Breast epithelium (tissue), 3 donors: ENCODE measurements around the gene OR8H3.

Experiments used
- POLR2A ChIP-seq: fragments of 450-650 bp; IDR thresholded peaks from one replicate; pipeline ENCODE4 v1.6.1; 2016; ENCODE audit warnings: antibody characterized with exemption, mild to moderate bottlenecking, moderate library complexity
- POLR2AphosphoS5 ChIP-seq, 3 donors: sonication (generic); formaldehyde crosslinking; IDR thresholded peaks; one replicate each; pipeline ENCODE4 v1.6.1; 2017; ENCODE audit warnings: antibody characterized with exemption in 3 of 3
- TF ChIP-seq, protein P1 (sequence below), 3 donors: fragments of 450-650 bp; IDR thresholded peaks; one replicate each; pipeline ENCODE4 v1.5.1; 2016 to 2017; ENCODE audit warnings: antibody characterized with exemption in 3 of 3, mild to moderate bottlenecking in 3 of 3, moderate library complexity in 3 of 3

DNA sequence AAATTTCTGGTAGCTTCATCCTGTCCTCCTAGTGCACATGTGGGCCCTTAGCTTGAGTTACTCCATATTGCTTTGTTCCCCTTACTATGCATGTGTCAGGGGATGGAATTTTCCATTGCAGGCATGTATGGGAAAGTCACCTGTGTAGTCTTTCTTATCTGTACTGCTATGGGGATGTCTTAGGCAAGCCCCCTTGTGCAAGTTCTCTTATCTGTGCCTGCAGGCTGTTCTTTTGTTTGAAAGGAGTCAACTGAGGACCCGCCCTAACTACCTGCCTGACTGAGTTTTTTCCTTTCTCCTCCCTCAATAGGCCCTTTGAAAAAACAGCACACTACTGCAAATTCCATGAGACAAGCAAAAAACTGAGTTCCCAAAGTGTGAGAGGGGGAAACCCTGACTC lies 29.2 kb downstream of the OR8H3 start:
- TF ChIP-seq POLR2A (no peak), POLR2AphosphoS5 (IDR thresholded peaks at IDR 0.05) (no peak)
- TF ChIP-seq, protein P1, sequence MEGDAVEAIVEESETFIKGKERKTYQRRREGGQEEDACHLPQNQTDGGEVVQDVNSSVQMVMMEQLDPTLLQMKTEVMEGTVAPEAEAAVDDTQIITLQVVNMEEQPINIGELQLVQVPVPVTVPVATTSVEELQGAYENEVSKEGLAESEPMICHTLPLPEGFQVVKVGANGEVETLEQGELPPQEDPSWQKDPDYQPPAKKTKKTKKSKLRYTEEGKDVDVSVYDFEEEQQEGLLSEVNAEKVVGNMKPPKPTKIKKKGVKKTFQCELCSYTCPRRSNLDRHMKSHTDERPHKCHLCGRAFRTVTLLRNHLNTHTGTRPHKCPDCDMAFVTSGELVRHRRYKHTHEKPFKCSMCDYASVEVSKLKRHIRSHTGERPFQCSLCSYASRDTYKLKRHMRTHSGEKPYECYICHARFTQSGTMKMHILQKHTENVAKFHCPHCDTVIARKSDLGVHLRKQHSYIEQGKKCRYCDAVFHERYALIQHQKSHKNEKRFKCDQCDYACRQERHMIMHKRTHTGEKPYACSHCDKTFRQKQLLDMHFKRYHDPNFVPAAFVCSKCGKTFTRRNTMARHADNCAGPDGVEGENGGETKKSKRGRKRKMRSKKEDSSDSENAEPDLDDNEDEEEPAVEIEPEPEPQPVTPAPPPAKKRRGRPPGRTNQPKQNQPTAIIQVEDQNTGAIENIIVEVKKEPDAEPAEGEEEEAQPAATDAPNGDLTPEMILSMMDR (IDR thresholded peaks at IDR 0.05) = no peak
